ENCODE data around the gene CAV2.

CAV2 gene

DNA sequence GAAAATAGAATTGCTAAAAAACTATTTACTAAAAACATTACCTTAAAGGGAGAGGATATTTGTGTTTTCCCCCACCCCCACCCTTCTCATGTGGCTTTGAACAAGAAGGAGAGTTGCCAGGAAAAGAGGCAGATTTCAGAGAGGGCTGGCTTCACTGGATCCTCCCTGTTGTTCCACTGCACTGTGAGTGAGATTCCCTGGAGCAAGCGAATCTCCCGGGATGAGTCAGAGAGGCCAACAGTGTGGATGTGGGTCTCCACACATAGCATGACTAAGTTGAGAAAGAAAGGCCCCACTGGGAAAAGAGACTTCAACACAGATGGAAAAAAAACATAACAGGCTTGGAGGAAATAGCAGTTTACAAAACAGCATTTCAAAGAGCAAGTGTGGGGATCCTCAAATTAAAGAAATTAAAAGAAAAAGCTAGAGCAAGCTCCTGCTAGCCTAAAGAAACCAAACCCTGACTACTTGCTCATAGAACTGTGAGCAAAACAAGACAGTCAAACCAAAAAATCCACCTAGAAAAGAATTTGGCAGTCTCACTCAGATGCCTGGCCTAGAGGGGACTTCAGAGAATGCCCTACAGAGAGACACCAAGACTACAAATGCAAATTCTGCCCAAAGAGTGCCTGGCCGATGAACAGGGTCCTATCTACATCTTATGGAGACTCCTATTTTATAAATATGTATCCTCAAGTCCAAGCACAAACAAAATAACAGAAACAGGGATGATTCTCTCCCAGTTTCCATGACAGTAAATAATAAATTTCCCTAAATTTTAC is 28.7 kb downstream of the CAV2 start:
- TF ChIP-seq, protein P1, sequence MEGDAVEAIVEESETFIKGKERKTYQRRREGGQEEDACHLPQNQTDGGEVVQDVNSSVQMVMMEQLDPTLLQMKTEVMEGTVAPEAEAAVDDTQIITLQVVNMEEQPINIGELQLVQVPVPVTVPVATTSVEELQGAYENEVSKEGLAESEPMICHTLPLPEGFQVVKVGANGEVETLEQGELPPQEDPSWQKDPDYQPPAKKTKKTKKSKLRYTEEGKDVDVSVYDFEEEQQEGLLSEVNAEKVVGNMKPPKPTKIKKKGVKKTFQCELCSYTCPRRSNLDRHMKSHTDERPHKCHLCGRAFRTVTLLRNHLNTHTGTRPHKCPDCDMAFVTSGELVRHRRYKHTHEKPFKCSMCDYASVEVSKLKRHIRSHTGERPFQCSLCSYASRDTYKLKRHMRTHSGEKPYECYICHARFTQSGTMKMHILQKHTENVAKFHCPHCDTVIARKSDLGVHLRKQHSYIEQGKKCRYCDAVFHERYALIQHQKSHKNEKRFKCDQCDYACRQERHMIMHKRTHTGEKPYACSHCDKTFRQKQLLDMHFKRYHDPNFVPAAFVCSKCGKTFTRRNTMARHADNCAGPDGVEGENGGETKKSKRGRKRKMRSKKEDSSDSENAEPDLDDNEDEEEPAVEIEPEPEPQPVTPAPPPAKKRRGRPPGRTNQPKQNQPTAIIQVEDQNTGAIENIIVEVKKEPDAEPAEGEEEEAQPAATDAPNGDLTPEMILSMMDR (IDR thresholded peaks at IDR 0.05; ENCODE audit: poor library complexity, severe bottlenecking) = no peak
- Histone ChIP-seq H3K27ac (ENCODE audit: poor library complexity, severe bottlenecking) (peak overlapping the region; percentile 99), H3K36me3 (ENCODE audit: low read depth) (peaks cover 79% of the 10 kb centered on the region), H3K4me1 (ENCODE audit: insufficient read depth, poor library complexity, severe bottlenecking) (peaks cover 59% of the 10 kb centered on the region), H3K4me3 (ENCODE audit: severe bottlenecking) (peak overlapping the region; percentile 56), H3K9me3 (ENCODE audit: severe bottlenecking) (no peaks in the 10 kb centered on the region), H3K27me3 (ENCODE audit: insufficient read depth, poor library complexity, severe bottlenecking) (no peaks in the 10 kb centered on the region)
- ATAC-seq (ENCODE audit: low read depth) (peak; percentile 53), DNase-seq (ENCODE audit: low spot score) (peak; percentile 70)

DNA sequence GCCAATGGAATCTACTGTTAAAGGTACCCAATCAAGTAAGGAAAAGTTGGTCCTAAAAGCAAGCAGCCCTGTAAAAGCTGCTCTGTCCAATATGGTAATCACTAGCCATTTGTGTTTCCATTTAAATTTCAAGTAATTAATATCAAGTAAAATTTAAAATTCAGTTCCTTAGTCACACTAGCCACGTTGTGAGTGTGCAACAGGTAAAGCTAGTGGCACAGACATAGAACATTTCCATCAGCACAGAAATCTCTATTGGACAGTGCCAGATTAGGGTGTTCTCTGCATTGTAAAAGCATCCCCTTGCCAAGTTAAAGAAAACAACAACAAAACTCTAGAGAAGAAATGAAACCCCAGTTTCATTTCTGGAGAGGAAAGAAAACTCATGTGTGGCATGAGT is 29.7 kb downstream of the CAV2 start:
- H3K9me3 ChIP-seq (ENCODE audit: severe bottlenecking) = no peaks in the 10 kb centered on the region
- TF ChIP-seq, protein P1 (IDR thresholded peaks at IDR 0.05; ENCODE audit: poor library complexity, severe bottlenecking) = no peak
- DNase-seq (ENCODE audit: low spot score) (no peak), ATAC-seq (ENCODE audit: low read depth) (no peak)
- H3K27ac ChIP-seq (ENCODE audit: poor library complexity, severe bottlenecking) = peak overlapping the region; percentile 99
- H3K4me3 ChIP-seq (ENCODE audit: severe bottlenecking) = peak overlapping the region; percentile 4
- no peaks in the 10 kb centered on the region for H3K27me3 ChIP-seq (ENCODE audit: insufficient read depth, poor library complexity, severe bottlenecking)
- H3K36me3 ChIP-seq (ENCODE audit: low read depth) = peaks cover 87% of the 10 kb centered on the region
- H3K4me1 ChIP-seq (ENCODE audit: insufficient read depth, poor library complexity, severe bottlenecking) = peaks cover 55% of the 10 kb centered on the region

DNA sequence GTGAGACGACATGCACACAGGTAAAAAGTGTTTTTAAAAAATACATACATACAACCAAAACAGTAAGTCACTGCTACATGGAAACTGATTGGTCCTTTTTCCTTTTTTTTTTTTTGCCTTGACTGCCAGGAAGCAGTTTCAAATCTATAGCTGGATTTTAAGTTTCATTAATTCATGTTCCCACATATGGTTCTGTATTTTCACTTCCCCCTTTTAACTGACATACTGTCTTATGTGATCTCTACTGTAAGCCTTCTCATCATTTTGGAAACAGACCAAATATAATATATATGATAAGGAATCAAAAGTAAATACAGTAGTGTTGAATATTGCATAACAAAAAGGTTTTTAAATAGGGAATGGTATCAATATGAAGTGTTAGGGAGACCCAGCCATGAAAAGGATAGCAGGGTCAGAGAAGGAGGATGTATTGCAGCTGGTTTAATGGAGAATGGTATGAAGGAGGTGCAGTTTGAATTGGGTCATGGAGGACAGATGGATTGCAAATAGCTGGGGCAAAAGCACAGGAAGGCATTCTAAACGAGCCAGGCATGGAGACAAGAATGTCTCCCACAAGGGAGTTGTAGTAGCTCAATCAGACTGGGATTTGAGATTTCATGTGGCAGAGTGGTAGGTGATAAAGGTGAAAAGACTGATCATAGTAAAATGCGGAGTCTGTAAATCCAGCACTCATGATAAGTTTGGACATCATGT is 30.7 kb downstream of the CAV2 start:
- peaks cover 94% of the 10 kb centered on the region for H3K36me3 ChIP-seq (ENCODE audit: low read depth)
- no peaks in the 10 kb centered on the region for H3K9me3 ChIP-seq (ENCODE audit: severe bottlenecking)
- ATAC-seq (ENCODE audit: low read depth) (no peak), DNase-seq (ENCODE audit: low spot score) (no peak)
- no peak overlapping the region for H3K4me3 ChIP-seq (ENCODE audit: severe bottlenecking)
- TF ChIP-seq, protein P1 (IDR thresholded peaks at IDR 0.05; ENCODE audit: poor library complexity, severe bottlenecking) = no peak
- no peaks in the 10 kb centered on the region for H3K27me3 ChIP-seq (ENCODE audit: insufficient read depth, poor library complexity, severe bottlenecking)
- H3K27ac ChIP-seq (ENCODE audit: poor library complexity, severe bottlenecking) = peak overlapping the region; percentile 99
- H3K4me1 ChIP-seq (ENCODE audit: insufficient read depth, poor library complexity, severe bottlenecking) = peaks cover 63% of the 10 kb centered on the region

DNA sequence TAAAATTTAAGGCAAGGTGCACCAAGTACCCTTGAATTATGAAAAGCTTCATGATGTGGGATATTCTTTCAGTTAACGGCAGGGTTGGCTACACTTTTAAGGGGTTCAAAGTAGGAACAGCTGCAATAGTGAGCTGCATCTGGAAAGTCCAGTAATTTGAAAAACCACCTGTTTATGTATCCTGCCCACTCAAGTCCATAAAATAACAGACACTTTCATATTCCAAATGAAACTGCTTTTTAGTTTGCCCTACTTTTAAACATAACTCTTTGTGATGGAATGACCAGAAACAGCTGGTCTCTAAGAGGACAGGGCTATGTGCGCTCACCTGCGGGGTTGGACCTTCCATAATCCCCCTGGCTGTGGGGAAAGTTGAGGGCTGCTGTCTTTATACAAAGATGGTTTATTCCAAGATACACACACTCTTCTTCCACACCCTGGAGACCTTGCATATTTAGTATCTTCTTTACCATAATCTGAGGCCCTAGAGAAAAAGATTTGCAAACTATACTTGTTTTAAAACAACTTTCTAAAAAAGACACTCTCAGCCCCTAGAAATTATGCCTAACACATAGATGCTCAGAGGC is 32.7 kb downstream of the CAV2 start:
- no peak overlapping the region for H3K4me3 ChIP-seq (ENCODE audit: severe bottlenecking)
- peaks cover 97% of the 10 kb centered on the region for H3K36me3 ChIP-seq (ENCODE audit: low read depth)
- H3K27ac ChIP-seq (ENCODE audit: poor library complexity, severe bottlenecking) = peak overlapping the region; percentile 99
- H3K9me3 ChIP-seq (ENCODE audit: severe bottlenecking) = no peaks in the 10 kb centered on the region
- peaks cover 67% of the 10 kb centered on the region for H3K4me1 ChIP-seq (ENCODE audit: insufficient read depth, poor library complexity, severe bottlenecking)
- DNase-seq (ENCODE audit: low spot score) = no peak
- no peaks in the 10 kb centered on the region for H3K27me3 ChIP-seq (ENCODE audit: insufficient read depth, poor library complexity, severe bottlenecking)
- TF ChIP-seq, protein P1 (IDR thresholded peaks at IDR 0.05; ENCODE audit: poor library complexity, severe bottlenecking) = no peak
- ATAC-seq (ENCODE audit: low read depth) = no peak

Measured in RWPE2 (cell line).